ENCODE measurements around the gene CUX1. TPM values are rescaled to one million over a fixed set of nuclear protein-coding genes. Genes with fewer than 3 reads are reported as not detected.

CUX1 gene
- total RNA-seq, 1 experiment from 2014 or later: 53.5 TPM

GRCh38 chr7:102186306-102186705 is 368.9 kb downstream of the CUX1 start:
- H3K56ac ChIP-seq (ENCODE audit: insufficient read length, low read depth, low read length): no peak overlapping the region
- H2BK120ac ChIP-seq (ENCODE audit: low read depth, low read length, poor library complexity, severe bottlenecking): no peak overlapping the region
- TF ChIP-seq CTCF (conservative IDR thresholded peaks at IDR 0.05): no peak
- DNase-seq: no peak
- Mint-ChIP-seq H3K4me1 (peaks cover 17% of the 10 kb centered on the region in 2 experiments), H3K27ac (0 out of 7 replicates have a peak overlapping the region, but pooled peaks of 1 of the 3 experiments have one; percentile 18), H3K4me3 (no peak overlapping the region), H3K27me3 (ENCODE audit: low read depth) (no peaks in the 10 kb centered on the region), H3K36me3 (ENCODE audit: insufficient read depth in 1 of 3, low read depth in 3 of 3) (peaks cover 7 to 57% (median 54%) of the 10 kb centered on the region in 3 experiments; a peak in 6 of 7 replicates), H3K9me3 (no peaks in the 10 kb centered on the region)
- no peak overlapping the region for H3K9ac ChIP-seq (ENCODE audit: extremely low read depth, insufficient read length, low read length)
- no peak overlapping the region for H3K4me2 ChIP-seq (ENCODE audit: insufficient read depth, insufficient read length, low read length)
- no peak overlapping the region for H2BK15ac ChIP-seq (ENCODE audit: low read depth, low read length)
- H3K79me2 ChIP-seq (ENCODE audit: insufficient read depth, low read length): no peaks in the 10 kb centered on the region
- H3K79me1 ChIP-seq (ENCODE audit: insufficient read depth, low read depth, low read length, poor library complexity, severe bottlenecking): no peaks in the 10 kb centered on the region
- no peak overlapping the region for H2BK5ac ChIP-seq (ENCODE audit: insufficient read length, low read length)
- no peak overlapping the region for H2BK20ac ChIP-seq (ENCODE audit: low read depth, low read length, poor library complexity, severe bottlenecking)
- no peak overlapping the region for H4K91ac ChIP-seq (ENCODE audit: insufficient read length, low read depth, low read length)
- H2AK5ac ChIP-seq (ENCODE audit: insufficient read length, low read length): no peak overlapping the region
- H3K27me3 ChIP-seq (ENCODE audit: insufficient read depth, low read length): no peaks in the 10 kb centered on the region
- no peaks in the 10 kb centered on the region for H3K23me2 ChIP-seq (ENCODE audit: insufficient read length, low read depth, low read length, poor library complexity, severe bottlenecking)
- H3K4ac ChIP-seq (ENCODE audit: low read depth, low read length): no peak overlapping the region
- H3K23ac ChIP-seq (ENCODE audit: insufficient read length, low read depth, low read length): no peak overlapping the region
- H3K18ac ChIP-seq (ENCODE audit: insufficient read length, low read depth, low read length): no peak overlapping the region
- no peak overlapping the region for H3K27ac ChIP-seq (ENCODE audit: insufficient read length, low read depth, low read length)
- H2AFZ ChIP-seq (ENCODE audit: low read length): no peak overlapping the region
- no peaks in the 10 kb centered on the region; the same call in 1 of the 2 replicates for H3K4me1 ChIP-seq (ENCODE audit: insufficient read depth, low read length)
- H3K14ac ChIP-seq (ENCODE audit: insufficient read depth, low read length): no peak overlapping the region
- H2BK12ac ChIP-seq (ENCODE audit: insufficient read length, low read depth, low read length): no peak overlapping the region
- H3T11ph ChIP-seq (ENCODE audit: low read length): no peak overlapping the region
- H3K9me3 ChIP-seq (ENCODE audit: control insufficient read depth, low read depth, low read length): no peaks in the 10 kb centered on the region
- no peaks in the 10 kb centered on the region for H4K20me1 ChIP-seq (ENCODE audit: control insufficient read depth, insufficient read depth, insufficient read length)
- no CpG with 5 or more reads among the region's 6 CpGs for WGBS (ENCODE audit: extremely low coverage, insufficient read length, low lambda C conversion rate)
- no peak overlapping the region for H4K8ac ChIP-seq (replicated peaks; ENCODE audit: insufficient read length, low read depth, low read length)
- H4K5ac ChIP-seq (ENCODE audit: insufficient read length, low read depth, low read length): no peak overlapping the region

Measured in H9 (cell line).